ENCODE results near the gene IKBKE.
"Not testable (repeated sequence)": the region's sequence is repeated elsewhere in the genome, so short reads cannot be mapped to it uniquely, and the experiment has no call there.

Gene IKBKE

GRCh38 chr1:206476058-206476457 lies 5.8 kb downstream of the IKBKE start:
- no peak for DNase-seq (ENCODE audit: low spot score)

GRCh38 chr1:206476591-206476990 lies 6.3 kb downstream of the IKBKE start:
- DNase-seq (ENCODE audit: low spot score): no peak

GRCh38 chr1:206477110-206477509 lies 6.8 kb downstream of the IKBKE start:
- no peak for DNase-seq (ENCODE audit: low spot score)

GRCh38 chr1:206477581-206478380 lies 7.5 kb downstream of the IKBKE start:
- no peak for DNase-seq (ENCODE audit: low spot score)

GRCh38 chr1:206478746-206479145 lies 8.5 kb downstream of the IKBKE start:
- DNase-seq (ENCODE audit: low spot score): no peak

- peak; percentile 81 for DNase-seq (ENCODE audit: low spot score)
Observed at GRCh38 chr1:206479183-206480125, 9.2 kb downstream of the IKBKE start.

- DNase-seq (ENCODE audit: low spot score): no peak
Observed at GRCh38 chr1:206480211-206480610, 9.9 kb downstream of the IKBKE start.

GRCh38 chr1:206482611-206483010 lies 12.3 kb downstream of the IKBKE start:
- DNase-seq (ENCODE audit: low spot score): no peak

- DNase-seq (ENCODE audit: low spot score): not testable (repeated sequence)
Observed at GRCh38 chr1:206483864-206484263, 13.6 kb downstream of the IKBKE start.

GRCh38 chr1:206484901-206485300 lies 14.6 kb downstream of the IKBKE start:
- no peak for DNase-seq (ENCODE audit: low spot score)

GRCh38 chr1:206486995-206487788 lies 16.9 kb downstream of the IKBKE start:
- DNase-seq (ENCODE audit: low spot score): no peak

- DNase-seq (ENCODE audit: low spot score): no peak
Observed at GRCh38 chr1:206487970-206488369, 17.7 kb downstream of the IKBKE start.

GRCh38 chr1:206488466-206488865 lies 18.2 kb downstream of the IKBKE start:
- DNase-seq (ENCODE audit: low spot score): no peak

GRCh38 chr1:206489980-206490770 lies 19.9 kb downstream of the IKBKE start:
- DNase-seq (ENCODE audit: low spot score): peak; percentile 86

GRCh38 chr1:206490771-206491405 lies 20.6 kb downstream of the IKBKE start:
- DNase-seq (ENCODE audit: low spot score): no peak

- DNase-seq (ENCODE audit: low spot score): no peak
Observed at GRCh38 chr1:206491616-206492015, 21.3 kb downstream of the IKBKE start.

GRCh38 chr1:206492589-206492988 lies 22.3 kb downstream of the IKBKE start:
- DNase-seq (ENCODE audit: low spot score): no peak

GRCh38 chr1:206493279-206493678 lies 23.0 kb downstream of the IKBKE start:
- DNase-seq (ENCODE audit: low spot score): no peak

- no peak for DNase-seq (ENCODE audit: low spot score)
Observed at GRCh38 chr1:206495011-206495461, 24.8 kb downstream of the IKBKE start.

GRCh38 chr1:206495493-206496046 lies 25.3 kb downstream of the IKBKE start:
- no peak for DNase-seq (ENCODE audit: low spot score)

Data from HuH-7.5 (cell line).